Colon (tissue), 2 donors: ENCODE results near the gene CFAP53.

Experiments used
- FAIRE-seq: peaks from 2 replicates; lab custom pipeline; 2012; peaks lifted over from hg19 to GRCh38; lab: Jason Lieb, UNC
- donor health status: control.
- donor health status: control.

Gene CFAP53

GRCh38 chr18:50287441-50288347 is 21.4 kb upstream of the CFAP53 start, which contains the start of gene CXXC1:
TSS of gene CXXC1 (minus strand) at chr18:50287692. CDS start at chr18:50287589, 103 bp downstream.
- FAIRE-seq: peak; percentile 93

GRCh38 chr18:50287028-50287440 is 20.7 kb upstream of the CFAP53 start:
- FAIRE-seq: no peak

- no peak for FAIRE-seq
These were observed 20.2 kb upstream of the CFAP53 start for GRCh38 chr18:50286391-50287027.

DNA sequence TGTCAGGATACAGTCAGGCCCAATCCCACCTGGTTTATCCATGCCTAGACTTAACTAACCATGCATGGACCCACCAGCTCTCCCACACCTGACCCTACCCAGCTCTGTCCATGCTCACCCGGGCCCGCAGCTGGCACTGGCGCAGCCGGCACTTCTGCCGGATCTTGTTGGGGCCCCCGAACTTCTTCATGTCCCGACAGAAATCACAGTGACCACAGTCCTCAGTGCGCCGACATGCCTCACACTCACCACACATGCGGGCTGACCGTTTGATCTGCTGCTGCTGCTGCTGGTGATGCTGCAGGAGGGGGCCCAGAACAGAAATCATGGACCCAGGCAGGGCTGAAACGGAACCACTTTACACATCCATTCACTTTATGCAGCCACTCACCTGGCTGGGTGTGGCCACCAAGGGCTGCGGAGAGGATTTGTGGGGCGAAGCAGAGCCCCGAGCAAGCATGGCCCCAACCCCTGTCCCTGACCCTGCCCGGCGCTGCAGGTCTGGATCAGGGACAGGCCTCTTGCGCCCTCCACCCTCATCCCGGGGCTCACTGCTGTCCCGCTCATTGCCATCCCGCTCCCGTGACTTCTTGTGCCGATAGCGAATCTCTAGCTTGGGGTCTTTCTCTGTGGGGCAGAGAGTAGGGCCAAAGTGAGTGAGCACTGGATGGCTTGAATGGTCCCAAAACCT is 19.5 kb upstream of the CFAP53 start:
- FAIRE-seq: no peak

DNA sequence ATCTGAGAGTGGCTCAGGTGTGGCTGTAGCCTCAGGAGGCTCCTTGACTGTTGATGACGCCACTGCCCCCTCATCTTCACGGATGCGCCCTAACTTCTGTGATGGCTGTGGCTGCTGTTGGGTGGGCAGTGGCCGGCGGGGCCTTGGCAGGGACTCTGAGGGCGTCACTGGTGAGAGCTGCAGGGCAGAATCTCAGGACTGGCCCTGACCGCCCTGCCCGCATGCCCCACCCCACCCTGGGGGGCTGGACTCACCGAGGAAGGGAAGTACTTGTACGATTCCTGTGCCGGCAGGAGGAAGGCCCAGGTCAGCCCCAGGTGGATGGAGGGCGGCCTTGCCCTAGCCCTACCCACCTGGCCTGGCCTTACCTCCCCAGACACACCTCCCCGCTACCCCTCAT is 18.8 kb upstream of the CFAP53 start:
- FAIRE-seq: no peak

DNA sequence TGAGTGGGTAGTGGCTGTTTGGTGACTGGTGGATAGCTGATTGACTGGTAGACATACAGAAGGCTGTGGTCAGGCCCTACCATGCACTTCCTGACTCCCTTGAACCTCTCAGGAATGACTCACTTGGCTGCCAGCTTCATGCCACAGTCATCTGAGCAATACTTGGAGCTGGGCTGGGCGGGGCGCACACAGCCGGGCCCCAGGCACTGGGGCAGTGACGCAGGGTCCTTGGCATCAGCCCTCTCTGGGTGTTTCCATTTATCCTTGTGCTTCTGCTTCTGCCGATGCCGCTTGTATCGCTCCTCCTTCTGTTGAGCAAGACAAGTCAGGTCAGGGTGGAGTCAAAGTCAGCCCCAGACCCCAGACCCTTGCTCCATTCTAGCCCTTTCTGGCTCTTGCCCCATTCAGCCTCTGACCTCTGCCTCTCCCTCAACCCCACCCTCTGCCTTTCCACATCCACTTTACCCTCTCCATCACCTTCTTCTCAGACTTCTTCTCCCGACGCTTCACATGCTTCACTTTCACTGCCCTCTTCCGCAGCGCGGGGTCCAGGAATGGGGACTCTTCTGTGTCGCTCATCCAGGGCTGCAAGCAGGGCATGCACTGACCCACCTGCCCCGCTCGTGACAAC is 18.1 kb upstream of the CFAP53 start:
- FAIRE-seq: no peak

DNA sequence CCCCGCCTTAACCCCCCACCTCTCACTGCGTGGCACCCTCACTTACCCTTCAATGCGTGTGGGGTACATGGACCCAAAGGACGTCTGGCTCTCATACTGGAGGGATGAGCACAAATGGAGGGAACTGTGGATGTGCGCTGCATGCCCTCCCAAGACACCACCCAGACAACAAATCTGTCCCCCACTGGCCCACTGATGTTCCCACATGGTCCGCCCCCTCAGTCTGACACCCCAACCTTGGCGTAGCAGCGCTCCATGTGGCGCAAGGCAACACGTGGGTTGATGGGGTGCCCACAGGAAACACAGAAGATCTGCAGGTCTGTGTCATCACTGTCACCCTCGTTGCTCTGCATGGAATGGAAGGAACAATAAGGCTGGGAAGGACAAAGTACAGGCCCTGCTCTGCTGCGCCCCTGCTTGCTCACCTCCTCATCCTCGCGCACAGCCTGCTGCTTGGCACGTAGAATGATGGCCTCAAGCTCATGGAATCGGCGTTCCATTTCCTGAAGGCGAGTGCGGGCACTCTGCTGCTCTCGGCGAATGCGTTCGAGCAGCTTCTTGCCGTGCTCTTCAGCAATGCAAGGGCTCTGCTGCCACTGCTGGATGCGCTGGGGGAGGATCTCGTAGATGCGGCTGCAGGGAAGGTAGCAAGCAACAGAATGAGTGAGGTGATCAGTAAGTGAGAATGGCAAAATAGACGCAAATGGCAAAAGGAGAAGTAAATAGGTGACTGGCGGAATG is 17.3 kb upstream of the CFAP53 start:
- no peak for FAIRE-seq

DNA sequence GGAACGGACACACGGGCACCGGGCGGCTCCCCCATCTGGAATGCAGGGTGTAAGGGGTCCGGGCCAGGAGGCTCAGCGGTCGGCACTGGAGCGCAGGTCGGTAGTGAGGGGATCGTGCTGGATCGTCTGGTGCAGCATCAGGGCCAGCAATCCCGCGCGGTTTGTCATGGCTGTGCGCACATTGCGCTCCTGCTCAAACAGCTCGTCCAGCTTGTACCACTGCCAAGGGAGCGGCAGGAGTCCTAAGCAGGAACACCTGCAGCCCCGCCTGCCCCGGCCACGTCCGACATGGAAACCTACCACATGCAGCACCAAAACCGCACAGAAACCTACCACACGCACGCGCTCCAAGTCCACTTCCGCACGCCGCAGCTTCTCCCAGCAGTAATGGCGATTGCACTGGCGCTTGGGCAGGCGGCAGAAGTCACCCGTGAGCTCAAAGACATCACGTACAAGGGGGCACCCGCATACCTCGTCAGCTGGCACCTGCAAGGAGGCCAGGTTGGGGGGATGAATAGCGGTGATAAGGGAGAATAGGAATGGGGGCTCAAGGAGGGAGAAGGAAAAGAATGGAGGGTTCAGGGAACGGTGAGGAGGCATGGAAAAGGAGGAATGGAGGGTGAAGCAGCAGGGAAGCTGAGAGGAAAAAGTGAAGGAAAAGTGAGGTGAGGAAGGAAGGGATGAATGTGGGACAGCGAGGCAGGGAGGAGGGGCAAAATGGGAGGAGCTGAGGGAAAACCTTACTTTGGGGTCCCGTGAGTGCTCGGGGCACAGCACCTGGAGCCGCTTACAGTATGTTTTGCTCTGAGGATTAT is 16.4 kb upstream of the CFAP53 start:
- no peak for FAIRE-seq

DNA sequence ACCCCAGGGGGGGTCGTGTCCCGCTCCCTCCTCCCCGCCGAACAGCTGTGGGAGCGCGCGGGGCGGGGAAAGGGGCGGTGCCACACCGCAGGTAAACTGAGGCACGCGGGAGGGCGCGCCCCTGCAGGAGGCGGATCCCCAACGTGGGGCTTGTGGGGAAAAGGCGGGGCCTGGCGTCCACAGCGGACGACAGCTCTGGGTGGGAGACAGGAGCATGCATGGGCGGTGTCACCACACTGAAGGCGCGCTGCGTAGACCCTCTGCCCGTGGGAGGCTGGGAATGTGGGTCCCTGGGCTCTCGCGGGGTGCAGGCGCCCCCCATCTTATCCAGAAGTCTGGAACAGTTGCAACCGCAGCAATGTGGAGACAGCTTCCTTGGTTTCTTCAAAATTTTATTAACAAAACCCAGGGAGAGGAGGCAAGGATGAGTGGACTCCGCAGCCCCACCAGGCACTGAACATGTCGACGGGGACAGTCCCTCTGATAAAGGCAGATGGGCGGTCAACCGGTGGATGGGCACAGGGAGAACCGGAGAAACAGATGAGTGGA is 15.8 kb upstream of the CFAP53 start:
- FAIRE-seq: no peak

GRCh38 chr18:50281295-50281971 is 15.1 kb upstream of the CFAP53 start, which contains the start of gene MBD1:
TSS of gene MBD1 (minus strand) at chr18:50281523. CDS start at chr18:50279992, 1,531 bp downstream.
- peak; percentile 10 for FAIRE-seq

- FAIRE-seq: no peak
These were observed 14.5 kb upstream of the CFAP53 start for GRCh38 chr18:50280707-50281294.

GRCh38 chr18:50279752-50280151 is 13.5 kb upstream of the CFAP53 start:
- FAIRE-seq: no peak

GRCh38 chr18:50277942-50278341 is 11.6 kb upstream of the CFAP53 start:
- FAIRE-seq: no peak

- FAIRE-seq: no peak
These were observed 10.2 kb upstream of the CFAP53 start for GRCh38 chr18:50276452-50276851.

DNA sequence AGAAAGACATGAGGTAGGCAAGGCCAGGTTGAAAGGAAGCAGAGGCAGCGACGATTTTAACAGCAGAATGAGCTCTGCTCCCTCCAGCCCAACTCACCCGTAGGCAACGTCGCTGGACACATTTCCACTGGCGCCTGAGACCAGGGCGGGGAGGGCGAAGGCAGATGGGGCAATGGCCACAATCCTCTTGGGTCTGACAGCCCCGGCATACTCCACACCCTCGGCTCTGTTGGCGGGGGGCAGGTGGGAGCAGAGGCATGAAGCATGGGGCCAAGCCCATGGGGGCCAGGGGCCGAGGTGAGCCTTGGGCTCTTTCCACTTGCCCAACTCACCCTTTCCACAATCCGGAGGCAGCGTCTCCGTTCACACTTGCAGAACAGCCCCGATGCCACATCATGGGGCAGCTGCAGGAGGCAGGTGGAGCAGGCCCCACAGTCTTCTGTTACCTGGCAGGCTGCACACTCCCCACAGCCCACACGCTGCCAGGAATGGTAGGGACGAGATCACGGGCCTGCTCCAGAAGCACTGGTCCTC is 9.3 kb upstream of the CFAP53 start:
- no peak for FAIRE-seq

GRCh38 chr18:50274941-50275340 is 8.6 kb upstream of the CFAP53 start:
- no peak for FAIRE-seq

GRCh38 chr18:50274044-50274442 is 7.7 kb upstream of the CFAP53 start:
- FAIRE-seq: no peak

DNA sequence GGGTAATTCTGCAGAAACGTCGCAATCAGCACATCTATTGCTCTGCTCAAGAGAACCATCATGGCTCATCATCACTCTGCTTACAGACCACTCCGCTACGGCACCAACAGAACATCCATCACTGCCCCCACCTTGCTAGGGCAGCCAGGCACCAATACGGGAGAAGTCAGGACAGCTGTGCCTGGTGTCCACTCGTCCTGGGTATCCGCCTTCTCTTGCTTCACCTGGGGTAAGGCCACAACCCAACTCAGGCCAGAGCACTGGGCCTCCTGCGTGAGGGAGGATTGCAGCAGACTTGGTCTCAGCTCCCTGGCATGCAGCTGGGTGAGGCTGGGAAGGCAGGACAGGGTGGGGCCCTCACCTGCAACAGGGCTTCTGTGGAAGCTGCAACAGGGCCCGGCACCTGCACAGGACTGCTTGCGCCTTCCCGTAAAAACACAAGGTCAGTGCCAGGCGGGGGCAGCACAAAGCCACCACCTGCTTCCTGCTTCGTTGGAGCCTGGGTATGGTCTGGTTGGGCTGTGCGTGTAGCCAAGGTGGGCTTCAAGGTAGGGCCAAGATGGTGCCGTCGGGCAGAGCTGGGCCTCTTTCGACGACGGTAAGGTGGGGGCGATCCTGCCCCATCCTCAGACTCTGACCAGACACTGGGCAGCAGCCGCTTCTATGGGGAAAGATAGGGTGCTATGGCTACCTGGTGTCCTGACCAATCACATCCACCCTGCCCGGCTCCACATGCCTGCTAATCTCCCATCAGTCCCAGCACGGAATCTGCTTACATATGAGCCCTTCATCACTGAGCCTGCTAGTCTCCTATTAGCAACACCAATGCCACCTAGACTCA is 7.1 kb upstream of the CFAP53 start:
- no peak for FAIRE-seq
